Measurements from ENCODE around the gene EVL.

The EVL gene

GRCh38 chr14:100123618-100124017, 58.4 kb downstream of the EVL start:
- ATAC-seq, result no peak
- TF ChIP-seq ZFP30 (CRISPR knock-in tag; IDR thresholded peaks at IDR 0.05) (no peak), GLIS3 (CRISPR knock-in tag; IDR thresholded peaks at IDR 0.05) (no peak), ZNF8 (CRISPR knock-in tag; IDR thresholded peaks at IDR 0.05) (no peak)
- TF ChIP-seq, protein P1, sequence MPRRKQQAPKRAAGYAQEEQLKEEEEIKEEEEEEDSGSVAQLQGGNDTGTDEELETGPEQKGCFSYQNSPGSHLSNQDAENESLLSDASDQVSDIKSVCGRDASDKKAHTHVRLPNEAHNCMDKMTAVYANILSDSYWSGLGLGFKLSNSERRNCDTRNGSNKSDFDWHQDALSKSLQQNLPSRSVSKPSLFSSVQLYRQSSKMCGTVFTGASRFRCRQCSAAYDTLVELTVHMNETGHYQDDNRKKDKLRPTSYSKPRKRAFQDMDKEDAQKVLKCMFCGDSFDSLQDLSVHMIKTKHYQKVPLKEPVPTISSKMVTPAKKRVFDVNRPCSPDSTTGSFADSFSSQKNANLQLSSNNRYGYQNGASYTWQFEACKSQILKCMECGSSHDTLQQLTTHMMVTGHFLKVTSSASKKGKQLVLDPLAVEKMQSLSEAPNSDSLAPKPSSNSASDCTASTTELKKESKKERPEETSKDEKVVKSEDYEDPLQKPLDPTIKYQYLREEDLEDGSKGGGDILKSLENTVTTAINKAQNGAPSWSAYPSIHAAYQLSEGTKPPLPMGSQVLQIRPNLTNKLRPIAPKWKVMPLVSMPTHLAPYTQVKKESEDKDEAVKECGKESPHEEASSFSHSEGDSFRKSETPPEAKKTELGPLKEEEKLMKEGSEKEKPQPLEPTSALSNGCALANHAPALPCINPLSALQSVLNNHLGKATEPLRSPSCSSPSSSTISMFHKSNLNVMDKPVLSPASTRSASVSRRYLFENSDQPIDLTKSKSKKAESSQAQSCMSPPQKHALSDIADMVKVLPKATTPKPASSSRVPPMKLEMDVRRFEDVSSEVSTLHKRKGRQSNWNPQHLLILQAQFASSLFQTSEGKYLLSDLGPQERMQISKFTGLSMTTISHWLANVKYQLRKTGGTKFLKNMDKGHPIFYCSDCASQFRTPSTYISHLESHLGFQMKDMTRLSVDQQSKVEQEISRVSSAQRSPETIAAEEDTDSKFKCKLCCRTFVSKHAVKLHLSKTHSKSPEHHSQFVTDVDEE (CRISPR knock-in tag; IDR thresholded peaks at IDR 0.05), result no peak

DNA sequence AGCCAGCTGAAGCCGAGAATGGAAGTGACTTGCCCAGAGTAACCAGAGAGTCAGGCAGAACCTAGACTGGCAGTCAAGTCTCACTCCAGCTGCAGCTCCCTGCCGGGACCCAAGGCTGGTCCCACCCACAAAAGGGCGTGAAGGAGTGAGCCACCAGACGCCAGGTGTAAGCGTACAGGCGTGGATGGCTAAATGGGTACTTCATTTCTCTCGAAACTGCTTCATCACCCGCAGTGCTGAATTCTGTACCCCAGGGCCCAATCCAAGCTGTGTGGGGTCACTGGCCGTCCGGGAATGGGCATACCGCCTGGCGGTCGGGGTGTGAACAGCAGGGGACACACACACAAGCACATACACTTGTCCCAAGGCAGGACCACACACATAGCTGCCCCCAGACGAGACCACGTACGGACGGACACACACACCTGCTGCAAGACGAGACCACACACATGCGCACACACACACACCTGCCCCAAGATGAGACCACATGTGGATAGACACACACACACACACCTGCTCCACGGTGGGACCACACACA, 59.4 kb downstream of the EVL start:
- no peak for ATAC-seq
- no peak for TF ChIP-seq ZNF565 (CRISPR knock-in tag; conservative IDR thresholded peaks at IDR 0.05; ENCODE audit: low read depth)
- no peak for TF ChIP-seq ZNF8 (CRISPR knock-in tag; IDR thresholded peaks at IDR 0.05)
- TF ChIP-seq SNAI2 (CRISPR knock-in tag; IDR thresholded peaks at IDR 0.05), result no peak
- TF ChIP-seq GLIS3 (CRISPR knock-in tag; IDR thresholded peaks at IDR 0.05), result no peak

DNA sequence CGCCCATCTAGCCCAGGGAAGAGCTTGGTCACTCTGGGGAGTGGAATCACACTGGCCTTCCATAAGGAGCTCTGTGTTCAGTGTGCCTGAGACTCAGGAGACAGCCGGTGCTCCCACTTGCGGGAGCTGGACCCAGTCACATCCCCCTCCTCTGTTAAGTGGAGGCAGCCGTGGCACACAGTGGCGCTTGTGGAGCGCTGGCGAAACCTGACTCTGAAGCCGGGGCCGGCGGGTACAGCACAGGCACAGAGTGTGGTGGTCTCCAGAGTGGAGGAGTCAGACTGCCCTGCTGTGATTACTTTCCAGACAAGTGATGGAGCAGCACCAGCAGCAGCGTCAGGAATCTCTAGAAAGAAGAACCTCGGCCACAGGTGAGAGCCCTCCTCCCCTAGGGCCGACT, 61.2 kb downstream of the EVL start:
- TF ChIP-seq ZFP30 (CRISPR knock-in tag; IDR thresholded peaks at IDR 0.05), result no peak
- TF ChIP-seq SNAI2 (CRISPR knock-in tag; IDR thresholded peaks at IDR 0.05), result no peak
- no peak for TF ChIP-seq ZNF565 (CRISPR knock-in tag; conservative IDR thresholded peaks at IDR 0.05; ENCODE audit: low read depth)
- no peak for TF ChIP-seq CSRNP3 (CRISPR knock-in tag; IDR thresholded peaks at IDR 0.05)
- ATAC-seq, result no peak

DNA sequence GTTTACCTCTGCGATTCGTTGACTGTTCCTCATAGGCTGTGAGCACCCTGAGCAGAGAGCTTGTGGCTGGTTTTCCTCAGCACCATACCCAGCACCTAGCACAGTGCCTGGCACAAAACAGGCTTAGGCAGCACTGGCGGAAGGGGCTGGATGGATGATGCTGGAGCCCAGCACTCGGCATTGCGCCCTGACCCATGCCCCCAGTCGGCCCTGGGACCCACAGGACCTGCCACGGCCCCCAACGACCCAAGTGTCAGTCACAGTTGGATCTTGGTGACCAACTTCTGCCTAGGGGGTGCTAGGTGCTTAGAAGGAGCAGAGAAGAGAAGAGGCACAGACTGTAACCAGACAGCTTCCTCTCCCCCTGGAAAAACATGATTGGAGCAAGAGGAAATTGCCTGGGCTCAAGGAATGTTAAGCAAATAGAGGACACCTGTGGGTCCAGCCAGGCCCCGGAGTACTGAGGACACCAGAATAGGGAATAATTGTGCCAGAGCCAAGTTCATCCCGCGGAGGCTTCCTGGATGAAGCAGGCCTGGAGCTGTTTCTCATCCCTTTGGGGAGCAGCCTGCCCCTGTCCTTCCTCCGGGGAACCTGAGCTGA, 62.7 kb downstream of the EVL start:
- TF ChIP-seq ZNF70 (CRISPR knock-in tag; IDR thresholded peaks at IDR 0.05) (no peak), ESRRG (CRISPR knock-in tag; IDR thresholded peaks at IDR 0.05) (no peak), ZC3H10 (CRISPR knock-in tag; IDR thresholded peaks at IDR 0.05) (no peak), SNAI2 (CRISPR knock-in tag; IDR thresholded peaks at IDR 0.05) (no peak), ARNTL (CRISPR knock-in tag; IDR thresholded peaks at IDR 0.05; ENCODE audit: borderline replicate concordance, low read depth) (no peak), ZFP30 (CRISPR knock-in tag; IDR thresholded peaks at IDR 0.05) (no peak), OSR1 (CRISPR knock-in tag; IDR thresholded peaks at IDR 0.05) (no peak), PPARA (CRISPR knock-in tag; IDR thresholded peaks at IDR 0.05; ENCODE audit: borderline replicate concordance) (no peak), RARB (CRISPR knock-in tag; IDR thresholded peaks at IDR 0.05) (no peak), TCF4 (CRISPR knock-in tag; IDR thresholded peaks at IDR 0.05; ENCODE audit: borderline replicate concordance) (no peak), ISL1 (CRISPR knock-in tag; IDR thresholded peaks at IDR 0.05) (no peak), ZNF565 (CRISPR knock-in tag; conservative IDR thresholded peaks at IDR 0.05; ENCODE audit: low read depth) (no peak), ZFP3 (CRISPR knock-in tag; IDR thresholded peaks at IDR 0.05) (no peak), ZNF8 (CRISPR knock-in tag; IDR thresholded peaks at IDR 0.05) (no peak), GLIS3 (CRISPR knock-in tag; IDR thresholded peaks at IDR 0.05) (no peak), CSRNP3 (CRISPR knock-in tag; IDR thresholded peaks at IDR 0.05) (no peak)
- TF ChIP-seq, protein P1 (CRISPR knock-in tag; IDR thresholded peaks at IDR 0.05), result no peak
- TF ChIP-seq, protein P2, sequence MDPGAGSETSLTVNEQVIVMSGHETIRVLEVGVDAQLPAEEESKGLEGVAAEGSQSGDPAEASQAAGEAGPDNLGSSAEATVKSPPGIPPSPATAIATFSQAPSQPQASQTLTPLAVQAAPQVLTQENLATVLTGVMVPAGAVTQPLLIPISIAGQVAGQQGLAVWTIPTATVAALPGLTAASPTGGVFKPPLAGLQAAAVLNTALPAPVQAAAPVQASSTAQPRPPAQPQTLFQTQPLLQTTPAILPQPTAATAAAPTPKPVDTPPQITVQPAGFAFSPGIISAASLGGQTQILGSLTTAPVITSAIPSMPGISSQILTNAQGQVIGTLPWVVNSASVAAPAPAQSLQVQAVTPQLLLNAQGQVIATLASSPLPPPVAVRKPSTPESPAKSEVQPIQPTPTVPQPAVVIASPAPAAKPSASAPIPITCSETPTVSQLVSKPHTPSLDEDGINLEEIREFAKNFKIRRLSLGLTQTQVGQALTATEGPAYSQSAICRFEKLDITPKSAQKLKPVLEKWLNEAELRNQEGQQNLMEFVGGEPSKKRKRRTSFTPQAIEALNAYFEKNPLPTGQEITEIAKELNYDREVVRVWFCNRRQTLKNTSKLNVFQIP (CRISPR knock-in tag; IDR thresholded peaks at IDR 0.05; ENCODE audit: borderline replicate concordance, low read depth), result no peak
- TF ChIP-seq, protein P3, sequence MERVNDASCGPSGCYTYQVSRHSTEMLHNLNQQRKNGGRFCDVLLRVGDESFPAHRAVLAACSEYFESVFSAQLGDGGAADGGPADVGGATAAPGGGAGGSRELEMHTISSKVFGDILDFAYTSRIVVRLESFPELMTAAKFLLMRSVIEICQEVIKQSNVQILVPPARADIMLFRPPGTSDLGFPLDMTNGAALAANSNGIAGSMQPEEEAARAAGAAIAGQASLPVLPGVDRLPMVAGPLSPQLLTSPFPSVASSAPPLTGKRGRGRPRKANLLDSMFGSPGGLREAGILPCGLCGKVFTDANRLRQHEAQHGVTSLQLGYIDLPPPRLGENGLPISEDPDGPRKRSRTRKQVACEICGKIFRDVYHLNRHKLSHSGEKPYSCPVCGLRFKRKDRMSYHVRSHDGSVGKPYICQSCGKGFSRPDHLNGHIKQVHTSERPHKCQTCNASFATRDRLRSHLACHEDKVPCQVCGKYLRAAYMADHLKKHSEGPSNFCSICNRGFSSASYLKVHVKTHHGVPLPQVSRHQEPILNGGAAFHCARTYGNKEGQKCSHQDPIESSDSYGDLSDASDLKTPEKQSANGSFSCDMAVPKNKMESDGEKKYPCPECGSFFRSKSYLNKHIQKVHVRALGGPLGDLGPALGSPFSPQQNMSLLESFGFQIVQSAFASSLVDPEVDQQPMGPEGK (CRISPR knock-in tag; IDR thresholded peaks at IDR 0.05; ENCODE audit: borderline replicate concordance), result no peak
- no peak for ATAC-seq

Data from SK-N-SH treated with all-trans-retinoic acid at 6 μM for 48 hours (cell line).